Loucy (cell line): ENCODE data around the gene ADGRB3.

ENCODE experiments used
- H2AFZ ChIP-seq: fragments of 200-600 bp; sonication (generic); 2 replicates; pipeline ENCODE4 v1.6.0; 2016; ENCODE audit warnings: antibody characterized with exemption, mild to moderate bottlenecking, low read length, moderate library complexity
- H3F3A ChIP-seq: fragments of 200-600 bp; 2 replicates; pipeline ENCODE4 v1.6.0; 2016; ENCODE audit warnings: antibody characterized with exemption, low read depth, mild to moderate bottlenecking
- H3K27me3 ChIP-seq: fragments of 200-600 bp; sonication (generic); 2 replicates; pipeline ENCODE4 v1.6.1; 2014; ENCODE audit warnings: low read length, mild to moderate bottlenecking; ENCODE audit not compliant: insufficient read depth, poor library complexity, severe bottlenecking
- H3K36me3 ChIP-seq: fragments of 200-600 bp; sonication (generic); 2 replicates; pipeline ENCODE4 v1.6.1; 2016; ENCODE audit warnings: low read length; ENCODE audit not compliant: insufficient read depth
- H3K4me1 ChIP-seq: fragments of 200-600 bp; sonication (generic); 2 replicates; pipeline ENCODE4 v1.5.1; 2014; ENCODE audit warnings: low read length, mild to moderate bottlenecking; ENCODE audit not compliant: insufficient read depth, poor library complexity, severe bottlenecking
- H3K4me2 ChIP-seq: fragments of 200-600 bp; sonication (generic); 2 replicates; pipeline ENCODE4 v1.6.0; 2014; ENCODE audit warnings: antibody characterized with exemption, low read length, low read depth, mild to moderate bottlenecking; ENCODE audit not compliant: poor library complexity, severe bottlenecking
- H3K4me3 ChIP-seq: fragments of 200-600 bp; sonication (generic); 2 replicates; pipeline ENCODE4 v1.5.1; 2014; ENCODE audit warnings: low read length, mild to moderate bottlenecking, mixed read lengths; ENCODE audit not compliant: poor library complexity, severe bottlenecking
- H3K79me2 ChIP-seq: fragments of 200-600 bp; sonication (generic); 2 replicates; pipeline ENCODE4 v1.6.1; 2014; ENCODE audit warnings: low read length; ENCODE audit not compliant: insufficient read depth
- H3K9ac ChIP-seq: fragments of 200-600 bp; sonication (generic); 2 replicates; pipeline ENCODE4 v1.6.0; 2014; ENCODE audit warnings: mild to moderate bottlenecking, low read depth, low read length, moderate library complexity; ENCODE audit not compliant: poor library complexity, severe bottlenecking
- H3K9me2 ChIP-seq: fragments of 200-600 bp; sonication (generic); replicated peaks from 2 replicates; pipeline ENCODE4 v1.6.1; 2016; ENCODE audit warnings: low read depth, low read length, mixed read lengths
- H3K9me3 ChIP-seq: fragments of 200-600 bp; sonication (generic); 2 replicates; pipeline ENCODE4 v1.6.1; 2014; ENCODE audit warnings: mild to moderate bottlenecking, antibody characterized with exemption, low read length, low read depth; ENCODE audit not compliant: insufficient read depth
- H4K20me1 ChIP-seq: fragments of 200-600 bp; sonication (generic); 2 replicates; pipeline ENCODE4 v1.6.0; 2014; ENCODE audit warnings: antibody characterized with exemption, low read length, mild to moderate bottlenecking; ENCODE audit not compliant: insufficient read depth, poor library complexity, severe bottlenecking
- EZH2phosphoT487 ChIP-seq: fragments of 200-600 bp; IDR thresholded peaks from 2 replicates; pipeline ENCODE4 v1.6.1; 2018; ENCODE audit warnings: antibody characterized with exemption, mild to moderate bottlenecking, moderate library complexity, borderline replicate concordance
- TF ChIP-seq, protein P1 (sequence below): fragments of 200-600 bp; sonication (generic); conservative IDR thresholded peaks from 2 replicates; pipeline ENCODE4 v1.5.1; 2014; ENCODE audit warnings: mild to moderate bottlenecking, antibody characterized with exemption, low read length

Gene ADGRB3

DNA sequence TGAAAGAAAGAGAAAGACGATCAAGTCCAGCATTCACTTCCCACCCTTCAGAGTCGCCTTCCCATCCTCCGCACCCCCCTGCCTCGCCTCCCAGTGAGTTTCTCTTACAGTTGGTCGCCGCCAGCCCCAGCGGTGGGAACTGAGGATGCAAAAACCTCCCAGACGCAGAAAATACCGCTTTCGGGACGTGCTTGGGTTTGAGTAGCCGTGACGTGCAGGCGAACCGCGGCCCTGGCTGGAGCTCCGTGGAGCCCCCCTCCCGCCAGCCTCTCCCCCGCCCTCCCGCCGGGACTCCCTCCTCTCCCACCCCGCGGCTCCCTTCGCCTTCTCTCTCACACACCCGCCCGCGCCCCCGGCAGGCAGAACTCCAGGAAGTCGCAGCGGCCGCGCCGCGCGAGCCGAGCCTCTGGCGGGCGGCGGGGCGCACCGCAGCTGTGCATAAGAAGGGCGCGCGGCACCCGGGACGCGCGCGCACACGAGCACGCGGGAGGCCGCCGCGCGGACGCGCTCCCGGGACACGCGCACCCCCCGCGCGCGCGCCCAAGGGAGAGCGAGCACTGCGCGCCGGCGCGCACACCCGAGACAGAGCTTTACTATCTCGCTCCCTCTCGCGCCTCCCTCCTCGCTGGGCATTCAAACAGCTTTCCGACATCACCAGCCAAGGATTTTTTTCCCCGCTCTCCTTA lies at the start of gene ADGRB3:
TSS of gene ADGRB3 (plus strand) at position 557 of the 686 bp plus-strand sequence. CDS start 3,394 bp downstream, outside the sequence.
- H3K4me1 ChIP-seq: no peaks in the 10 kb centered on the region
- H3K9me2 ChIP-seq: no peaks in the 10 kb centered on the region
- TF ChIP-seq, protein P1, sequence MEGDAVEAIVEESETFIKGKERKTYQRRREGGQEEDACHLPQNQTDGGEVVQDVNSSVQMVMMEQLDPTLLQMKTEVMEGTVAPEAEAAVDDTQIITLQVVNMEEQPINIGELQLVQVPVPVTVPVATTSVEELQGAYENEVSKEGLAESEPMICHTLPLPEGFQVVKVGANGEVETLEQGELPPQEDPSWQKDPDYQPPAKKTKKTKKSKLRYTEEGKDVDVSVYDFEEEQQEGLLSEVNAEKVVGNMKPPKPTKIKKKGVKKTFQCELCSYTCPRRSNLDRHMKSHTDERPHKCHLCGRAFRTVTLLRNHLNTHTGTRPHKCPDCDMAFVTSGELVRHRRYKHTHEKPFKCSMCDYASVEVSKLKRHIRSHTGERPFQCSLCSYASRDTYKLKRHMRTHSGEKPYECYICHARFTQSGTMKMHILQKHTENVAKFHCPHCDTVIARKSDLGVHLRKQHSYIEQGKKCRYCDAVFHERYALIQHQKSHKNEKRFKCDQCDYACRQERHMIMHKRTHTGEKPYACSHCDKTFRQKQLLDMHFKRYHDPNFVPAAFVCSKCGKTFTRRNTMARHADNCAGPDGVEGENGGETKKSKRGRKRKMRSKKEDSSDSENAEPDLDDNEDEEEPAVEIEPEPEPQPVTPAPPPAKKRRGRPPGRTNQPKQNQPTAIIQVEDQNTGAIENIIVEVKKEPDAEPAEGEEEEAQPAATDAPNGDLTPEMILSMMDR: no peak
- TF ChIP-seq EZH2phosphoT487: no peak
- H3K9ac ChIP-seq: no peak within 1 kb of the TSS
- H3K4me3 ChIP-seq: no peak within 1 kb of the TSS
- no peaks in the 10 kb centered on the region for H3K27me3 ChIP-seq
- no peak within 1 kb of the TSS for H2AFZ ChIP-seq
- no peak within 1 kb of the TSS for H3K4me2 ChIP-seq
- H3K36me3 ChIP-seq: no peaks in the 10 kb centered on the region
- H3K9me3 ChIP-seq: no peaks in the 10 kb centered on the region
- H4K20me1 ChIP-seq: no peaks in the 10 kb centered on the region
- no peaks in the 10 kb centered on the region for H3F3A ChIP-seq
- H3K79me2 ChIP-seq: no peaks in the 10 kb centered on the region

DNA sequence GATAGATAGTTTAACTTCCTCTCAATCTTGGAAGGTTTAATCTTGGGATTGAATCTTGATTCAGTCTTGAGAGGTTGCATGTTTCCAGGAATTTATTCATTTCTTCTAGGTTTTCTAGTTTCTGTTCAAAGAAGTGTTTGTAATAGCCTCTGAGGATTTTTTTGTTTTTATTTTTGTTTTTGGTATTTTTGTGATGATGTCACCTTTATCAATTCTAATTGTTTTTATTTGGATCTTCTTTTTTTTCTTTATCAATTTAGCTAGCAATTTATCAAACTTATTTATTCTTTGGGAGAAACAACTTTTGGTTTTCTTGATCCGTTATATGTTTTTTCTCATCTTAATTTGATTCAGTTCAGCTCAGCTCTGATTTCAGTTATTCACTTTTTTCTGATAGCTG lies 41.5 kb upstream of the ADGRB3 start:
- Histone ChIP-seq H3K4me2 (no peak overlapping the region), H3K9ac (no peak overlapping the region), H3K9me3 (no peaks in the 10 kb centered on the region), H3K9me2 (no peaks in the 10 kb centered on the region), H3K36me3 (no peaks in the 10 kb centered on the region), H3F3A (no peaks in the 10 kb centered on the region), H3K4me3 (no peak overlapping the region), H4K20me1 (no peaks in the 10 kb centered on the region), H3K4me1 (no peaks in the 10 kb centered on the region), H3K27me3 (no peaks in the 10 kb centered on the region), H2AFZ (no peak overlapping the region), H3K79me2 (no peaks in the 10 kb centered on the region)
- TF ChIP-seq, protein P1: no peak
- TF ChIP-seq EZH2phosphoT487: no peak

DNA sequence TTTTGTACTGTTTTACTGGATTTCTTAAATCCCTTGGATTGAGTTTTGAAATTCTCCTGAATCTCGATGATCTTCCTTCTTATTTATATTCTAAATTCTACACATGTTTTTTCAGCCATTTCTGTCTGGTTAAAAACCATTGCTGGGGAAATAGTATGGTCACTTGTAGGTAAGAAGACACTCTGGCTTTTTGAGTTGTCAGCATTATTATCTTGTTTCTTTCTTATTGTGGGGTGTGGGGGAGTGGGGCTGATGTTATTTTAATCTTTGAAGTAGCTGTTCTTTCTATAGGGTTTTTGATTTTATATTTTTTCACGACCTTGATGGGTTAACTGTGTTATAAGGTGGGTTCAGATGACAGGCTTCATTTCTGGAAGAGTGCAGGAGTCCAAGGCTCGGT lies 37.4 kb upstream of the ADGRB3 start:
- Histone ChIP-seq H3K9me2 (no peaks in the 10 kb centered on the region), H3K4me2 (no peak overlapping the region), H3K27me3 (no peaks in the 10 kb centered on the region), H3K4me1 (no peaks in the 10 kb centered on the region), H3K9me3 (no peaks in the 10 kb centered on the region), H3F3A (no peaks in the 10 kb centered on the region), H3K9ac (no peak overlapping the region), H2AFZ (no peak overlapping the region), H4K20me1 (no peaks in the 10 kb centered on the region), H3K36me3 (no peaks in the 10 kb centered on the region), H3K4me3 (no peak overlapping the region), H3K79me2 (no peaks in the 10 kb centered on the region)
- TF ChIP-seq EZH2phosphoT487: no peak
- TF ChIP-seq, protein P1: no peak
